NCI-H2171 (cell line): ENCODE results near the gene GABRQ.
A peak's percentile ranks its signal among the peaks of the same experiment; 100 is the strongest.

ENCODE experiments used
- DNase-seq: peaks from one replicate; lab custom pipeline; 2025; lab: John Stamatoyannopoulos, UW

Gene GABRQ

DNA sequence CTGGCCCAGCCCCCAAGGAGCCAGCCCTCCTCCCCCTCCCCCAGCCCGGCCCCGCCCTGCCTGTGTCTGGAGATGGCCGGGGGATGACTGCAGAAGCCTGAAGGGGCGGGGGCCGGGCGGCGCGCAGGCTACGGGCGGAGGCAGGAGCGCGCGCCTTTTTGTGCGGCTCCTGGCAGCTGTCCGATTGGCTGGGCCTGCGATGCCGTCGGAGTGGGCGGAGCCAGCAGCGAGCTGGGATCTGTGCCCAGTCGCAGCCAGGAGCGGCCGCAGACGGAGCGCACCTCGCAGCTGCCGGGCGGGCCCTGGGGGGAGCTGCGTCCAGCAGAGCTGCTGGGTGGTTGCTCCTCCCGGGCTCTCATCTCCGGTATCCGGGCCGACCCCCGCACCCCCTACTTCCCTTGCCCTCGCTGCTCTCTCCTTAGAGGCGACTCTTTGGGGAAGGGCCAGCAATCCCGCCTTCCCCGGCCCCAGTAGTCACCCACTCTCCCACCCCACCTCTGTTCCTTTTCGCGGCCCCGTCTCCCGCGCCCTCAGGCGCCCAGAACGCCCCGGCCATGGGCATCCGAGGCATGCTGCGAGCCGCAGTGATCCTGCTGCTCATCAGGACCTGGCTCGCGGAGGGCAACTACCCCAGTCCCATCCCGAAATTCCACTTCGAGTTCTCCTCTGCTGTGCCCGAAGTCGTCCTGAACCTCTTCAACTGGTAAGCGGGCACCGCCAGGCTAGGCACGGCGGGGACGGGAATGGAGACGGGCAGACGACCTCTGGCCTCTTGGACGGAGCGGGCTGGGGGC, at the start of gene GABRQ:
TSS of gene GABRQ (plus strand) at position 247 of the 794 bp plus-strand sequence. CDS start at position 555, 308 bp downstream.
- DNase-seq: peak; percentile 74

GRCh38 chrX:152588206-152588605, 49.5 kb upstream of the GABRQ start:
- no peak for DNase-seq

DNA sequence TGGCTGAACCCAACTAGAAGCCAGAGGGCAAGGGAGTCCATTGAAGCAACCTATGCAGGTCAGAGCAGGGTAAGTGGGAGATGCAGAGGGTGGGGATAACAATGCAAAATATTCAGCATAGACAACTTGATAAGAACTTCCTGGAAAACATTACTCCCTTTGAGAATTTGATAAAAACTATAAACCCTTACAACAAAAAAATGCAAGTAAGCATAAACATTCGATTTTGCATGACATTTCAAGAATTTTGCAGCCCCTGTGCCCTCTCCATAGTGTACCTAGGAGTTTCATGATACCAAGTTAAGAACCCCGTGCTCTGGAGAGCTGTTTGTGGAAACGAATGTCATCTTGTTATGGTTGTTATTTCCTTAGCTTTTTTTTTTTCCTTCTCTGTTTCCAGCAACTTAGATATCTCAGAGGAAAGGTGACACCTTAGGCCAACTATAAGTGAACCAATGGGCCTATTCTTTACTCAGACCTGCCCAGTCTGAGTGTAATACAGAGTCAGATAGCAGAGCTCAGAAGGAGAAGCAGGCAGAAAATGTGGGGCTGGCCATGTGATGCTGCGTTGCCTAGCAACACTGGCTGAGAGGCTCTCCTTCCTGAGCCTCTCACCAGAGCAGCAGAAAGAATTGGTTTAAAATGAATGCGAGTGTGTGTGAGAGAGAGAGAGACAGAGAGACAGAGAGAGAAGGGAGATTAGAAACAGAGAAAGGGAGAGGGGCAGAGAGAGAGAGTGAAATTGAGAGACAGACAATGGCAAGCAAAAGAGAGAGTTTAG, 36.7 kb upstream of the GABRQ start:
- DNase-seq: no peak

DNA sequence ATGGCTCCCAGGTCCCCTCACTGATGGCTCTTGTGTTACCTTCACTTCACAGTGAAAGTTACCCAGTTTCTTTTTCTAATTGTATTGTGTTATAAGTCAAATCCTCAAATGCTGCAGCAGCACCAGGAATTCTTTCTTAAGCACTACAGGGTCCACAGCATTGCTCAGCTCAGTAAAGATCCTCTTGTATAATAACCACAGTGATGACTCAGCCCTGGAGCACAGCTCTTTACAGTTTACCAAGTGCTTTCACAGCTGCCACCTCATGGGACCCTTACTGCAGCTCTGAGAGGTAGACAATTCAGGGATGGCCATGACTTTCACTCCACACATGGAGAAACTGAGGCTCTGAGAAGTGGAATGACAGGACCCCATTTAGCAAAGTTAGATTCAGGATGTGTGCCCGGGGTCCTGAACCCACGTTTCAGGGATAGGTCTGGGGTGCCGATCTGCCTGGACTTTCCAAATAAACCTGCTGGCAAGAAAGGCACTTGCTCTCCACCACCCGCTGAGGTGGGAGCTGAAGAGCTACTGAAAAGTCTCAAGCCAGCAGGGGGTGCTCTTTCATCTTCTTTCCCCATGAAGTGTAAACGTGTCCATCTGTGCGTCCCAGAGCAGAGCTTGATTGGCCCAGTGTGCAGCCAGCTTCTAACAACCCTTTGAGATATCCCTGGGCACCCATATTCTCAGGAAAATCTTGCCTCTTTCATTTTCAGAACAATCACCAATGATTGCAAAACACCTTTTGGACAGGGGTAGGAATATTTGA, 35.7 kb upstream of the GABRQ start:
- no peak for DNase-seq

- DNase-seq: no peak
These were observed 22.9 kb upstream of the GABRQ start for GRCh38 chrX:152614791-152615190.

GRCh38 chrX:152619897-152620296, 17.8 kb upstream of the GABRQ start:
- DNase-seq: no peak

DNA sequence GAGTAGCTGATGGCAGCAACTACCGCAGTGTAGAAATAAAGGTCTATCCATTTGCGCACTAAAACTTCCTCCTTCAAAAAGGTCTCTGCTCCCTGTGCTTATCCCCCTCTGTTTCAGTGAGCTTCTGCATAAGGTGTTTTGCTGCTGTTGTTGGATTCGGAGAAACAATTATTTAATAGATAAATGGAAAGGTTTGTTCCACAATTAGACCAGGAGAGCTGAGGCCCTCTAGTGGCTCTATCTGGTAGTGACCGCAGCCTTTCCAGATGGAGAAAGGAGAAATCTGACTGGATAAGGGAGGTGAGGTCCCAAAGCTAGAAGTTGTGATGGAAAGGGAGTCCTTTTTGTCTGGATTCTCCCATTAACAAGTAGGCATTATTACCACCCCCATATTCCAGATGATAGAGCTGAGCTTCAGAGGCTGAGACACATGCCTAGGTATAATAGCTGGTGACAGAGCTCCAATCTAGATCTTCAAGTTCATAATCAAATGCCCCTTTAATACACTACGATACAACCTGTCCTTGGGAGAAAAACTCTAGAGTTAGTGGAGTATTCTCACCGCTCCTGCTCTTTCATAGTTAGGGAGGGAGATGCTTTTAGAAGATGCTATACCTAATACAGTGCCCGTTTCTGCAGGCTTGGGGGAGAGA, 5.1 kb upstream of the GABRQ start:
- DNase-seq: no peak

DNA sequence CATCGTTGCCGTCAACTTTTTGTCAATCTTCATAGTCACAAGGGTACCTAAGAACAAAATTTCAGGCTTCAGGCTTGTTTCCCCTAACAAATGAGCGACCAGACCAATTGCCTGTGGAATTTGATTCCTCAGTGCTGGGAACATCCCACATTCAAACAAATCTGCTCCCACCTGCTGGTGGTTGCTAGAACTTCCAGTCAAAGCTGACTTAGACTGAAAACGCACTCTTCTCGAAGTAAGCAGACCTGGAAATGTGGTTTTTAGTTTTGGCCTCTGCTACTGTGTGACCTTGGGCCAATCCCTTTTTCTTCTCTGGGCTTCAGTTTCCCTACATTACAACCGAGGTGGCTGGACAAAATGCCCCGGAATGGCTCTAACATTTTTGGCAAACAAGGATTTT, 1.8 kb upstream of the GABRQ start:
- DNase-seq: peak; percentile 26

GRCh38 chrX:152638443-152638904, 779 bp downstream of the GABRQ start:
- DNase-seq: no peak

- DNase-seq: no peak
These were observed 1.7 kb downstream of the GABRQ start for GRCh38 chrX:152639426-152639825.

DNA sequence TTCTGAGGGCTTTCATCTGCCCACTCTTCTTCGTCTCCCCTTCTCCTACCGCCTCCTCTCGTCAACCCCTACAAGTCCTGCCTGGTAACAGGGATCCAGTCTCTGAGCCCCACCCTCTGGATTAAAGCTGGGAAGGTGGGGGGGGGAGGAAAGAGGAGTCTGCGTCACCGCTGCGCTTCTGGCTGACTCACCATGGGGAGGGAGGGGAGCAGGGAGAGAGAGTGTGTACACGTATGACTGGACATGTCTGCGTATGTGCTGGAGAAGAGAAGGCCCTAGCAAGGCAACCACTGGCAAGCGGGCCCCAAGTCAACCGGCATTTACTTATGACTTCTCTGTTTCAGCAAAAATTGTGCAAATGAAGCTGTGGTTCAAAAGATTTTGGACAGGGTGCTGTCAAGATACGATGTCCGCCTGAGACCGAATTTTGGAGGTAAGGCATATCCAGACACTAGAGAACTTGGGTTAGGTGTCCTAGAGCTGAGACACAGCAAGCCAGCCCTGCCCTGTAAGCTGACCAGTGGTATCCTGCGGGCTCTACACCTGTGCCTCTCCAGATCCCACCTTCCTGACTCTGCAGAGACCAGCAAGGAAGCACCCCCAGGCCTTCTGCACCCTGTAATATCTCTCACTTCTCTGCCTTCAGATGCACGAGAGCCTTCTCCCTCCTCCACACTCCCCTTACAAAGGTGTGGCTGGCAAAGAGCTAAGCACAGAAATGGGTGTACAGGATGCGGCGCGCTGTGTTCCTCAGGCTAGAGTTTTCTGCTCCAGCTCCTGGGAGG, 2.5 kb downstream of the GABRQ start:
- no peak for DNase-seq

DNA sequence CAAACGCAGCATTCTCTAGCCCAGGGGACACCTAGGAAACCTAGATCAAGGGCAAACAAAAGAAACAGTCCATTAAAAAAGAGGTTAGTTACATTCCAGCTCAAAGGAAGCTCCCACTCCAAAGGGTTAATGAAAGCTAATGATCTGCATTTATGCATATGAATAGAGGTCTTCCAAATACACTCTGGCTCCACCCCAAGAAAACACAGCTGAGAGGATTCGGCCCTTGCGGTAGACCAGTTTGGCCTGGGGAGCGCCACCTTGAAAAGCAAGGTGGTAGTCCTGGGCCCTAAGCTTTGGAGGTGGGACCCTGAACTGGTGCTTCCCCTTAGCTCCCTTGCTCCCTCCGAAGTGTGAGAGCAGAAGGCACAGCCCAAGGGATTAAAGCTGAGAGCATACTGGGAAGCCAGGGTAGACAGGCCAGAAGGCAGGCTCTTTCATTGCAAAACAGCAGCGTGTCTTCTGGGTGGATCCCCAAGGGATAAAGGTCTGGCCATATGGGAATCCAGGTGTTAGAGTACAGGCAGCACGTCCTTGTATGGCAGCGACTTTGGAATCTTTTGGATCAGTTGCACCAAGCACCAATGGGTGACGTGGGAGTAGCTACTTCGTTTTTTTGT, 3.7 kb downstream of the GABRQ start:
- peak; percentile 77 for DNase-seq

- DNase-seq: no peak
These were observed 4.3 kb downstream of the GABRQ start for GRCh38 chrX:152641996-152642395.

- DNase-seq: no peak
These were observed 5.4 kb downstream of the GABRQ start for GRCh38 chrX:152642931-152643564.

DNA sequence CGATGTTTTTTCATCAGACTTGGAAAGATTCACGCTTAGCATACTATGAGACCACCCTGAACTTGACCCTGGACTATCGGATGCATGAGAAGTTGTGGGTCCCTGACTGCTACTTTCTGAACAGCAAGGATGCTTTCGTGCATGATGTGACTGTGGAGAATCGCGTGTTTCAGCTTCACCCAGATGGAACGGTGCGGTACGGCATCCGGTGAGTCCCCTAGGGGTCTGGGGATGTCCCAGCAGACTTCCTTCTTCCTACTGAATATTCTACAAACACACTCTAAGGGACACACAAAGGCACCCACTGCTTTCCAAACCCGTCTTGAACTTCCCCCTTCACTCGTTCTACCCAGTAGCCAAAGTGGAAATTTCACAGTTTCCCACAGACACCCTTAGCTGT, 9.3 kb downstream of the GABRQ start:
- no peak for DNase-seq

DNA sequence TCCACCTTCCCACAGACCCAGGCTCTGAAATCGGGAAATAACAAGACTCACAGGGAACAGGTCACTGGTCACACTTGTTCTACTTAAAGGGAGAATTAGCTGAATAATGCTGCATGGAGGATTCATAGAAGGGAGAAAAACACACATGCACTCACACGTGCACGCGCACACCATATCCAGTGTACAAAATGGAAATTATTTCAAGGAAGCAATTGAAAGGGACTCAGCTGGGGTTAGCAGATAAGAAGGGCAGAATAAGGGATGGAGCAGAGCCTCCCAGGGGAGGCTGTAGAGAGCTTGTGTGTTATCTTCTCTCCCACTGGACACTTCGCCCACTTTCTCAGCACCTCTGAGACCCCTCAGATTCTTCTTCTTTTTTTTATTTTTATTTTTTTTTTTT, 10.3 kb downstream of the GABRQ start:
- DNase-seq: no peak

GRCh38 chrX:152652060-152652459, 14.4 kb downstream of the GABRQ start:
- DNase-seq: no peak

- DNase-seq: no peak
These were observed 14.8 kb downstream of the GABRQ start for GRCh38 chrX:152652467-152652866.

- no peak for DNase-seq
These were observed 18.4 kb downstream of the GABRQ start for GRCh38 chrX:152656087-152656486.

DNA sequence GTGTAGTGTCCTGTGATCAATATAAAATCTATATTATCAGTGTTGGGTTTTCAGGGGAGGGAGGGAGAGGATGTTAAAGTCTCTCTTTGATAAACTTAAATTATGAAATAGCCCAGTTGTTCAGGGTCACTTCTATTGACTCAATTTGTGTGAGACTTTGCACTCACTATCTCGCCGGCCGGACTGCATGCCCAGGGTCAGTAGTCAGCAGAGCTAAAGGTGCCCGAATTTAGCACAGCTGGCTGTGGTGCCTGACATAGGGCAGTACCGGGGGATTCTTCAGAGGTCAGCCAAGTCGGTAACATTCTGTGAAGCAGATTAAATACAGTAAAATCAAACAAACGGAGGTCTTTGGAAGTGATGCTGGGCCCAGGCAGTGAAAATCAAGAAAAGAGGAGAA, 19.2 kb downstream of the GABRQ start:
- DNase-seq: no peak
